Nephron (organoid): ENCODE measurements around the gene MAP4K2.
A peak's percentile ranks its signal among the peaks of the same experiment; 100 is the strongest.

Experiments used
- H3K27ac Mint-ChIP-seq, 3 experiments: 2 replicates each; pipeline ENCODE4 v1.8.0; 2020; ENCODE audit warnings: mixed read lengths in 3 of 3, mild to moderate bottlenecking in 2 of 3, moderate library complexity in 1 of 3
- H3K27me3 Mint-ChIP-seq: 2 replicates; pipeline ENCODE4 v1.8.0; 2021; ENCODE audit warnings: low read depth, mild to moderate bottlenecking, moderate library complexity, mixed read lengths
- H3K36me3 Mint-ChIP-seq: 2 replicates; pipeline ENCODE4 v1.8.0; 2020; ENCODE audit warnings: low read depth, mixed read lengths
- H3K4me1 Mint-ChIP-seq: 2 replicates; pipeline ENCODE4 v1.8.0; 2020; ENCODE audit warnings: mixed read lengths
- H3K4me3 Mint-ChIP-seq, 3 experiments: 2 replicates each; pipeline ENCODE4 v1.8.0; 2020; ENCODE audit warnings: mild to moderate bottlenecking in 3 of 3, mixed read lengths in 3 of 3, moderate library complexity in 2 of 3
- H3K9me3 Mint-ChIP-seq: 2 replicates; pipeline ENCODE4 v1.8.0; 2020; ENCODE audit warnings: mixed read lengths
- CTCF ChIP-seq, 3 experiments: fragments of 200-600 bp; sonication (generic); IDR thresholded peaks; one replicate each; pipeline ENCODE4 v1.5.0; 2021; ENCODE audit warnings: antibody characterized with exemption in 3 of 3; ENCODE audit not compliant: unreplicated experiment in 3 of 3

Gene MAP4K2

GRCh38 chr11:64799256-64799622, 3.8 kb downstream of the MAP4K2 start:
- H3K36me3 Mint-ChIP-seq: peaks cover 14% of the 10 kb centered on the region

GRCh38 chr11:64796757-64797541, 6.1 kb downstream of the MAP4K2 start:
- Mint-ChIP-seq H3K27me3 (peaks cover 4% of the 10 kb centered on the region), H3K4me1 (peaks cover 6% of the 10 kb centered on the region), H3K27ac (no peak overlapping the region), H3K4me3 (no peak overlapping the region), H3K9me3 (no peaks in the 10 kb centered on the region), H3K36me3 (peaks cover 9% of the 10 kb centered on the region)
- no peak for TF ChIP-seq CTCF (IDR thresholded peaks at IDR 0.05; ENCODE audit: unreplicated experiment in 3 of 3)

More at GRCh38 chr11:64799256-64799622, 3.8 kb downstream of the MAP4K2 start:
- H3K4me1 Mint-ChIP-seq: peaks cover 15% of the 10 kb centered on the region
- no peaks in the 10 kb centered on the region for H3K27me3 Mint-ChIP-seq
- no peaks in the 10 kb centered on the region for H3K9me3 Mint-ChIP-seq
- no peak for TF ChIP-seq CTCF (IDR thresholded peaks at IDR 0.05; ENCODE audit: unreplicated experiment in 3 of 3)
- peak overlapping the region in 2 of 3 experiments; percentile 77 to 79 for H3K27ac Mint-ChIP-seq
- H3K4me3 Mint-ChIP-seq: peak overlapping the region in 1 of 3 experiments; percentile 76

GRCh38 chr11:64796047-64796756, 6.8 kb downstream of the MAP4K2 start:
- Mint-ChIP-seq H3K27ac (no peak overlapping the region), H3K9me3 (no peaks in the 10 kb centered on the region), H3K27me3 (peaks cover 4% of the 10 kb centered on the region), H3K36me3 (peaks cover 9% of the 10 kb centered on the region), H3K4me3 (no peak overlapping the region), H3K4me1 (peaks cover 6% of the 10 kb centered on the region)
- TF ChIP-seq CTCF (IDR thresholded peaks at IDR 0.05; ENCODE audit: unreplicated experiment in 3 of 3): no peak

GRCh38 chr11:64794526-64794925, 8.5 kb downstream of the MAP4K2 start:
- Mint-ChIP-seq H3K4me3 (no peak overlapping the region), H3K9me3 (no peaks in the 10 kb centered on the region), H3K27ac (no peak overlapping the region), H3K27me3 (peaks cover 4% of the 10 kb centered on the region), H3K4me1 (peaks cover 2% of the 10 kb centered on the region), H3K36me3 (peaks cover 9% of the 10 kb centered on the region)
- TF ChIP-seq CTCF (IDR thresholded peaks at IDR 0.05; ENCODE audit: unreplicated experiment in 3 of 3): no peak

GRCh38 chr11:64793271-64794160, 9.5 kb downstream of the MAP4K2 start:
- no peak overlapping the region for H3K27ac Mint-ChIP-seq
- H3K27me3 Mint-ChIP-seq: peaks cover 4% of the 10 kb centered on the region
- H3K36me3 Mint-ChIP-seq: peaks cover 5% of the 10 kb centered on the region

More at GRCh38 chr11:64793271-64794160, 9.5 kb downstream of the MAP4K2 start:
- H3K4me1 Mint-ChIP-seq: no peaks in the 10 kb centered on the region
- TF ChIP-seq CTCF (IDR thresholded peaks at IDR 0.05; ENCODE audit: unreplicated experiment in 3 of 3): no peak
- no peaks in the 10 kb centered on the region for H3K9me3 Mint-ChIP-seq
- H3K4me3 Mint-ChIP-seq: no peak overlapping the region
